ENCODE results near the gene ZMYND10. TPM values are rescaled to one million over a fixed set of nuclear protein-coding genes. Genes with fewer than 3 reads are reported as not detected.

ZMYND10 gene
- total RNA-seq, 2 donors from 2014 or later = 0.22 to 1.4 TPM

GRCh38 chr3:50382722-50383121 lies 37.2 kb upstream of the ZMYND10 start:
- no peak overlapping the region for H3K9ac ChIP-seq (ENCODE audit: extremely low read depth, low read length, poor library complexity, severe bottlenecking)
- no peak overlapping the region for H3K27ac ChIP-seq (ENCODE audit: low read depth, low read length)
- H3K4me3 ChIP-seq (ENCODE audit: low read length) = no peak overlapping the region
- H3K4me3 Mint-ChIP-seq = no peak overlapping the region
- H3K4me1 Mint-ChIP-seq = peaks cover 7% of the 10 kb centered on the region
- H3K9me3 ChIP-seq (ENCODE audit: control insufficient read depth, low read length) = no peaks in the 10 kb centered on the region
- H3K36me3 Mint-ChIP-seq (ENCODE audit: low read depth) = no peaks in the 10 kb centered on the region
- no peaks in the 10 kb centered on the region for H3K36me3 ChIP-seq (ENCODE audit: control insufficient read depth, insufficient read depth, low read length)
- H3K27ac Mint-ChIP-seq = no peak overlapping the region
- no peaks in the 10 kb centered on the region for H3K27me3 Mint-ChIP-seq (ENCODE audit: insufficient read depth)
- no peaks in the 10 kb centered on the region for H3K27me3 ChIP-seq (ENCODE audit: control insufficient read depth, insufficient read depth, low read length, poor library complexity, severe bottlenecking)
- TF ChIP-seq, protein P1, sequence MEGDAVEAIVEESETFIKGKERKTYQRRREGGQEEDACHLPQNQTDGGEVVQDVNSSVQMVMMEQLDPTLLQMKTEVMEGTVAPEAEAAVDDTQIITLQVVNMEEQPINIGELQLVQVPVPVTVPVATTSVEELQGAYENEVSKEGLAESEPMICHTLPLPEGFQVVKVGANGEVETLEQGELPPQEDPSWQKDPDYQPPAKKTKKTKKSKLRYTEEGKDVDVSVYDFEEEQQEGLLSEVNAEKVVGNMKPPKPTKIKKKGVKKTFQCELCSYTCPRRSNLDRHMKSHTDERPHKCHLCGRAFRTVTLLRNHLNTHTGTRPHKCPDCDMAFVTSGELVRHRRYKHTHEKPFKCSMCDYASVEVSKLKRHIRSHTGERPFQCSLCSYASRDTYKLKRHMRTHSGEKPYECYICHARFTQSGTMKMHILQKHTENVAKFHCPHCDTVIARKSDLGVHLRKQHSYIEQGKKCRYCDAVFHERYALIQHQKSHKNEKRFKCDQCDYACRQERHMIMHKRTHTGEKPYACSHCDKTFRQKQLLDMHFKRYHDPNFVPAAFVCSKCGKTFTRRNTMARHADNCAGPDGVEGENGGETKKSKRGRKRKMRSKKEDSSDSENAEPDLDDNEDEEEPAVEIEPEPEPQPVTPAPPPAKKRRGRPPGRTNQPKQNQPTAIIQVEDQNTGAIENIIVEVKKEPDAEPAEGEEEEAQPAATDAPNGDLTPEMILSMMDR (conservative IDR thresholded peaks at IDR 0.05) = no peak
- 91 to 100% methylated on average over 1 to 12 of the region's 12 CpGs for WGBS, 2 experiments (ENCODE audit: insufficient coverage in 1 of 2, insufficient read length in 1 of 2)
- no peak for DNase-seq
- no peaks in the 10 kb centered on the region for H3K9me3 Mint-ChIP-seq
- H3K4me1 ChIP-seq (ENCODE audit: control insufficient read depth, insufficient read depth, low read length) = peaks cover 7% of the 10 kb centered on the region

GRCh38 chr3:50381383-50381782 lies 35.9 kb upstream of the ZMYND10 start:
- WGBS, 2 experiments (ENCODE audit: insufficient coverage in 1 of 2, insufficient read length in 1 of 2) = 90 to 100% methylated on average over 3 to 4 of the region's 4 CpGs
- no peak overlapping the region for H3K27ac ChIP-seq (ENCODE audit: low read depth, low read length)
- no peaks in the 10 kb centered on the region for H3K9me3 ChIP-seq (ENCODE audit: control insufficient read depth, low read length)
- no peaks in the 10 kb centered on the region for H3K9me3 Mint-ChIP-seq
- no peaks in the 10 kb centered on the region for H3K27me3 ChIP-seq (ENCODE audit: control insufficient read depth, insufficient read depth, low read length, poor library complexity, severe bottlenecking)
- H3K9ac ChIP-seq (ENCODE audit: extremely low read depth, low read length, poor library complexity, severe bottlenecking) = no peak overlapping the region
- H3K27ac Mint-ChIP-seq = no peak overlapping the region
- peaks cover 7% of the 10 kb centered on the region for H3K4me1 ChIP-seq (ENCODE audit: control insufficient read depth, insufficient read depth, low read length)
- no peaks in the 10 kb centered on the region for H3K36me3 Mint-ChIP-seq (ENCODE audit: low read depth)
- no peaks in the 10 kb centered on the region for H3K36me3 ChIP-seq (ENCODE audit: control insufficient read depth, insufficient read depth, low read length)
- H3K4me1 Mint-ChIP-seq = peaks cover 7% of the 10 kb centered on the region
- TF ChIP-seq, protein P1 (conservative IDR thresholded peaks at IDR 0.05) = no peak
- no peak for DNase-seq
- no peak overlapping the region for H3K4me3 Mint-ChIP-seq
- H3K27me3 Mint-ChIP-seq (ENCODE audit: insufficient read depth) = no peaks in the 10 kb centered on the region
- no peak overlapping the region for H3K4me3 ChIP-seq (ENCODE audit: low read length)

- no peak for DNase-seq
- H3K9me3 Mint-ChIP-seq = no peaks in the 10 kb centered on the region
- Histone ChIP-seq H3K9me3 (ENCODE audit: control insufficient read depth, low read length) (no peaks in the 10 kb centered on the region), H3K4me1 (ENCODE audit: control insufficient read depth, insufficient read depth, low read length) (no peaks in the 10 kb centered on the region), H3K27ac (ENCODE audit: low read depth, low read length) (no peak overlapping the region), H3K27me3 (ENCODE audit: control insufficient read depth, insufficient read depth, low read length, poor library complexity, severe bottlenecking) (no peaks in the 10 kb centered on the region), H3K4me3 (ENCODE audit: low read length) (no peak overlapping the region), H3K9ac (ENCODE audit: extremely low read depth, low read length, poor library complexity, severe bottlenecking) (no peak overlapping the region), H3K36me3 (ENCODE audit: control insufficient read depth, insufficient read depth, low read length) (no peaks in the 10 kb centered on the region)
- H3K27me3 Mint-ChIP-seq (ENCODE audit: insufficient read depth) = no peaks in the 10 kb centered on the region
- 93 to 95% methylated on average over 9 to 17 of the region's 17 CpGs for WGBS, 2 experiments (ENCODE audit: insufficient coverage in 1 of 2, insufficient read length in 1 of 2)
- peaks cover 2% of the 10 kb centered on the region for H3K4me1 Mint-ChIP-seq
- TF ChIP-seq, protein P1 (conservative IDR thresholded peaks at IDR 0.05) = no peak
- no peaks in the 10 kb centered on the region for H3K36me3 Mint-ChIP-seq (ENCODE audit: low read depth)
- H3K4me3 Mint-ChIP-seq = no peak overlapping the region
- H3K27ac Mint-ChIP-seq = no peak overlapping the region
Observed at GRCh38 chr3:50380405-50381085, 35.0 kb upstream of the ZMYND10 start.
